K562 (cell line): ENCODE data around the gene MYL12A. TPM values are rescaled to one million over a fixed set of nuclear protein-coding genes. Genes with fewer than 3 reads are reported as not detected.
A peak's percentile ranks its signal among the peaks of the same experiment; 100 is the strongest.

Source experiments
- ARID4B ChIP-seq: sonication (generic); formaldehyde crosslinking; IDR thresholded peaks from 2 replicates; pipeline ENCODE4 v1.8.0; 2022; ENCODE audit warnings: mild to moderate bottlenecking, missing genetic modification reagents
- BCL6 ChIP-seq: fragments of 250-450 bp; sonication (Bioruptor Pico); IDR thresholded peaks from 2 replicates; pipeline ENCODE4 v1.4.0; 2020
- CBX8 ChIP-seq: fragments of 200-600 bp; sonication (generic); IDR thresholded peaks from 2 replicates; pipeline ENCODE4 v1.6.1; 2012; ENCODE audit warnings: borderline replicate concordance, mixed run types, low read depth, mild to moderate bottlenecking, moderate library complexity, mixed read lengths, low read length, control low read depth, inconsistent platforms; ENCODE audit not compliant: poor library complexity, severe bottlenecking; ENCODE audit errors: extremely low read depth
- DLX4 ChIP-seq: fragments of 250-450 bp; sonication (Bioruptor Pico); IDR thresholded peaks from 2 replicates; pipeline ENCODE4 v1.6.1; 2021; ENCODE audit warnings: mild to moderate bottlenecking
- ESRRA ChIP-seq: fragments of 450-650 bp; IDR thresholded peaks from 2 replicates; pipeline ENCODE4 v1.6.1; 2014; ENCODE audit warnings: low read depth, mild to moderate bottlenecking, moderate library complexity, borderline replicate concordance
- FOXO4 ChIP-seq: fragments of 450-650 bp; formaldehyde crosslinking; IDR thresholded peaks from 2 replicates; pipeline ENCODE4 v1.4.0; 2020; ENCODE audit warnings: mild to moderate bottlenecking, moderate library complexity
- NELFE ChIP-seq: IDR thresholded peaks from 2 replicates; pipeline ENCODE4 v1.6.1; 2011; ENCODE audit warnings: mild to moderate bottlenecking; ENCODE audit not compliant: insufficient read depth, insufficient read length
- SMARCC2 ChIP-seq: fragments of 450-650 bp; IDR thresholded peaks from 2 replicates; pipeline ENCODE4 v1.6.1; 2017; ENCODE audit warnings: antibody characterized with exemption, moderate library complexity, mild to moderate bottlenecking, low read depth
- SRSF3 ChIP-seq: fragments of 200-400 bp; formaldehyde crosslinking; IDR thresholded peaks from 2 replicates; pipeline ENCODE4 v1.6.1; 2016; ENCODE audit warnings: mild to moderate bottlenecking, low read length, moderate library complexity; ENCODE audit not compliant: insufficient read depth
- ZNF224 ChIP-seq: sonication (generic); formaldehyde crosslinking; IDR thresholded peaks from 2 replicates; pipeline ENCODE4 v1.8.0; 2022; ENCODE audit warnings: mild to moderate bottlenecking, missing genetic modification reagents
- ZNF280A ChIP-seq: fragments of 450-650 bp; IDR thresholded peaks from 2 replicates; pipeline ENCODE4 v1.6.1; 2018; ENCODE audit warnings: mild to moderate bottlenecking, low read depth; ENCODE audit not compliant: partially characterized antibody
- ZNF609 ChIP-seq: sonication (generic); formaldehyde crosslinking; IDR thresholded peaks from 2 replicates; pipeline ENCODE4 v1.8.1; 2023; ENCODE audit warnings: missing genetic modification reagents, mild to moderate bottlenecking, borderline replicate concordance
- polyA plus RNA-seq, 8 experiments: library from polyadenylated mRNA; depleted of rRNA in 4 of 8; stranded (reverse) in 5 of 8; unstranded in 3 of 8; fragments of >200 nt; fragmentation: Nextera tagmentation in 2 of 8; fragmentation: Illumina TruSeq in 1 of 8; extraction: Ambion mirVana in 2 of 8; extraction: Trizol in 1 of 8; gene quantifications; 2 replicates each; pipeline versions ENCODE4 v1.2.1 to v1.2.3, GENCODE V29; 2011 to 2014; ENCODE audit warnings: inconsistent platforms in 1 of 8, missing spikeins in 1 of 8
- total RNA-seq, 7 experiments: library from RNA; depleted of rRNA in 6 of 7; stranded (reverse); fragments of >200 nt in 6 of 7; fragmentation: Illumina TruSeq in 2 of 7; extraction: Trizol in 2 of 7; gene quantifications; 2 replicates each; pipeline versions ENCODE4 v1.2.1 to v1.2.3, GENCODE V29; 2011 to 2021; ENCODE audit warnings: low replicate concordance in 1 of 7

Gene MYL12A
- total and polyA plus RNA-seq, 9 of the 15 experiments (the other 6 are each of a cell fraction or from before 2014, with no cell fraction given) = 308 to 1,031 (median 559) TPM

GRCh38 chr18:3247240-3248061 lies at the start of gene MYL12A (continued):
- TF ChIP-seq SRSF3 (peak; percentile 80; the same call in 1 of the 2 replicates), BCL6 (CRISPR knock-in tag) (no peak), ZNF224 (CRISPR knock-in tag) (no peak; the same call in 1 of the 2 replicates), DLX4 (CRISPR knock-in tag) (no peak), ESRRA (peak; percentile 95), FOXO4 (CRISPR knock-in tag) (no peak), NELFE (no peak), CBX8 (no peak), ZNF609 (CRISPR knock-in tag) (peak; percentile 60; the same call in 1 of the 2 replicates), ZNF280A (no peak), SMARCC2 (peak; percentile 31; the same call in 1 of the 2 replicates), ARID4B (CRISPR knock-in tag) (peak; percentile 62; the same call in 1 of the 2 replicates)
